HepG2 (cell line): ENCODE results near the gene HSP90AB1. TPM values are rescaled to one million over a fixed set of nuclear protein-coding genes. Genes with fewer than 3 reads are reported as not detected.

Source experiments
- HBP1 ChIP-seq: IDR thresholded peaks from 2 replicates; pipeline ENCODE4 v1.6.1; 2016; ENCODE audit warnings: low read depth, control low read depth
- JARID2 ChIP-seq: sonication (generic); formaldehyde crosslinking; IDR thresholded peaks from 2 replicates; pipeline ENCODE4 v1.8.1; 2023; ENCODE audit warnings: missing genetic modification reagents, inconsistent platforms; ENCODE audit not compliant: insufficient replicate concordance
- ZFP91 ChIP-seq: sonication (generic); formaldehyde crosslinking; IDR thresholded peaks from 2 replicates; pipeline ENCODE4 v1.9.0; 2022; ENCODE audit warnings: missing genetic modification reagents, mild to moderate bottlenecking, borderline replicate concordance
- ZNF280B ChIP-seq: sonication (generic); formaldehyde crosslinking; IDR thresholded peaks from 2 replicates; pipeline ENCODE4 v1.5.0; 2020; ENCODE audit warnings: missing genetic modification reagents, mild to moderate bottlenecking, borderline replicate concordance
- ZNF598 ChIP-seq: sonication (generic); formaldehyde crosslinking; IDR thresholded peaks from 2 replicates; pipeline ENCODE4 v1.5.1; 2020; ENCODE audit warnings: mild to moderate bottlenecking, missing genetic modification reagents, borderline replicate concordance
- polyA plus RNA-seq, 8 experiments: library from polyadenylated mRNA; depleted of rRNA in 3 of 8; stranded (reverse) in 7 of 8; unstranded in 1 of 8; fragments of >200 nt; fragmentation: Illumina TruSeq in 4 of 8; extraction: Trizol in 4 of 8; gene quantifications; 2 replicates each; pipeline versions ENCODE4 v1.2.1 to v1.2.3, GENCODE V29; 2011 to 2016; ENCODE audit warnings: low read depth in 4 of 8, missing spikeins in 1 of 8, mixed read lengths in 1 of 8; ENCODE audit not compliant: insufficient read depth in 1 of 8
- total RNA-seq, 5 experiments: library from RNA; depleted of rRNA; stranded (reverse); fragments of >200 nt; fragmentation: Illumina TruSeq; extraction: Trizol; gene quantifications; 2 replicates each; pipeline ENCODE4 v1.2.3, GENCODE V29; 2016; ENCODE audit warnings: low read depth in 1 of 5

The HSP90AB1 gene
- total and polyA plus RNA-seq, 2 of the 13 experiments (the other 11 are each of a cell fraction or from before 2014, with no cell fraction given), result 1,325 to 1,472 TPM

DNA sequence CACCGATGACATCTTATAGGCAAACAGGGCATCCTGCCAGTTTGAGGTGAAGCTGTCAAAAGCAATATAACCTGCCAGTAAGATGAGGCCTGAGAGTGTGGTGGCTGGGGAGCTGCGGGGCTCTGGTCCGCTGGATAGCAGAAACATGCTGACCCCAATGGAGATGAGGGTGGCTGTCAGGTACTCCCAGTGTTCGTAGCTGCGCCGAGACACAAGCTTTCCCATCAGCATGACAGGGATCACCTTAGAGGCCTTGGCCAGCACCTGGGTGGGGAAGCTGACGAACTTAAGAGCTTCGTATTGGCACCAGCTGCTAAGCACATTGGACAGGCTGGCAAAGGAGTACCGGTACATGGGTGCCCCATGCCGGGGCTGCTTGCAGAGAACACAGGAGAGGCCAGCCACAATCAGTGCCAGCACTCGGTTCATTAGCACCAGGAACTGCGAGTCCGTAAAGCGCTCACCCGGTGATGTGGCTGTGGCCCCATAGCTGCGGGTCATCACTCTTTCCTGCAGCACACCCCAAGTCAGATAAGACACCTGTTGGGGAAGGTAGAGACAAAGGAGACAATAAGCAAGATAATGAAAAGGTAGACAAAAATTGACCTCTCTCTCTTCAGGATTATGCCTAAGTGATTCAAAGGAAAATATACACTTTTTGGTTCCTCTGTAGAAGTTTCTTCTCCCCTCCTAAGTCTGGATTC, 8.4 kb downstream of the HSP90AB1 start (continued):
- TF ChIP-seq ZNF280B (CRISPR knock-in tag) (peak; percentile 57; the same call in 1 of the 2 replicates), ZNF598 (CRISPR knock-in tag) (0 out of 2 replicates have a peak, but pooled peaks have one; percentile 10), HBP1 (CRISPR knock-in tag) (0 out of 2 replicates have a peak, but pooled peaks have one; percentile 31), JARID2 (peak; percentile 14), ZFP91 (CRISPR knock-in tag) (peak; percentile 55; the same call in 1 of the 2 replicates)
